Measurements from ENCODE around the gene TJP2.

- TF ChIP-seq CTCF (IDR thresholded peaks at IDR 0.05) (no peak), POLR2A (IDR thresholded peaks at IDR 0.05) (no peak)
These were observed 28.5 kb downstream of the TJP2 start for GRCh38 chr9:69202556-69202955.
